GM19324 (cell line): Measurements from ENCODE around the gene IFNGR1.
"Not testable (repeated sequence)": the region's sequence is repeated elsewhere in the genome, so short reads cannot be mapped to it uniquely, and the experiment has no call there.

Source experiments
- ATAC-seq: cut with Tn5 transposase; IDR thresholded peaks from one replicate; pipeline ENCODE4 v1.9.1; 2021; ENCODE audit warnings: mild to moderate bottlenecking, moderate library complexity; ENCODE audit not compliant: unreplicated experiment, low FRiP score

Gene IFNGR1

DNA sequence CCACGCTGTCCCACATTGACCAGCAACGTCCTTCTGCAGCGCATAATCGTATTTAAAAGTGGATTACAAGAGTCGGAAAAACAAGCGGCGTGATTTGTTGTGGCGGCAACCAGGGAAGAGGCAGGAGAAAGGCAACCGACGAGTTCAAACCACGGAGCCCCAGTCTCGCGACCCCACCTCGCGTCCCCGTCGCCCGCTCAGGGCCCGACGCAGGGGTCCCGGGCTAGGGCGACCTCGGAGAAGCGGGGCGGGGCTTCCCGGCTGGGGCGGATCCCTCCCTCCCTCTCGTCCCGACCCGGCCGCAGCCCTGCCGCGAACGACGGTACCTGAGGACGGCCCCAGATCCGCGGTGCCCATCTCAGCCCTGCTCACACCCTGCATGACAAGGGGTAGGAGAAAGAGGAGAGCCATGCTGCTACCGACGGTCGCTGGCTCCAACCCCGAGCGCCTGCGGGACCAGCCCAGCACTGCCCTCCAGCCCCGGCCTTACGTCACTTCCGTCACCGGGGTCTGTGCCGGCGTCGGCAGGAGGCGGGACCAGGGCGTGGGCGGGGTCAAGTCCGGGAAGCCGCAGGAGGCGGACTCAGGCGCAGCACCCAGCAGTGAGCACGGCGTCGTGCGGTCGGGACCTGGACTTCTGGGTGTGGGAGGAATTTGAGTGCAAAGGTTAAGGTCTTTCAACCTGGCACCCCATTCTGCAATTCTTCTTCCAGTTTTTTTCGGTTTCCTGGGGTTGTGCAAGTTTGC is at the start of gene IFNGR1:
IFNGR1 (minus strand) TSS at position 469 of the 747 bp plus-strand sequence; CDS start at position 411, 58 bp downstream.
- peak; percentile 99 for ATAC-seq

DNA sequence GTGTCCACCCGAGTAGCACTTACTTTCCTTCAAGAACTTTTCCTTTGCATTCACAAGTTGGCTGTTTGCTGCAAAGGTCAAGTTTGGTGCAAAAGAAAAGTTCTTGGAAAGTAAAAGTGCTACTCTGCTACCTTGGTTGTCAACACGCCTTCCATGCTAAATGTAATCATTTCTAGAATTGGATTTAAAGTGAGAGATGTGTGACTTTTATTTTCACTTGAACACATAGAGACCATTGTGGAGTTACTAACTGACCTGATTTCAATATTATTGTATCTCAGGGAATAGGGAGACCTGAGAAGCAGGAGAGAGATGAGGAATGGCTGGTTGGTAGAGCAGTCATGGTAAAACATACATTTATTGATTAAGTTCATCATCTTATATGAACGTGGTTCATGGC is 49.7 kb upstream of the IFNGR1 start:
- no peak for ATAC-seq

DNA sequence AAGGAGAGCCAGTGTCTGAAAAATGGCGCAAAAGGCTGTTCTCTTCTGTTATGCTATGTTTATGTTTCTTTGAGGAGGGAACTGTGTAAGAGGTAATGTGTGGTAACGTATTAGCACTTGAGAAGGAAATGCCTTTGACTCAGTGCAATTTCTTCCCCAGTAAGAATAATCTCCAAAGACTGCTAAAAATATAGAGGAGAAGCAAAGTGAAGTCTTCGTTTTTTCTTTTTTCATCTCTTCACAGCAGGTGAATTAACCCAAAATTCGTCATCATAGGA is 47.1 kb upstream of the IFNGR1 start:
- no peak for ATAC-seq

DNA sequence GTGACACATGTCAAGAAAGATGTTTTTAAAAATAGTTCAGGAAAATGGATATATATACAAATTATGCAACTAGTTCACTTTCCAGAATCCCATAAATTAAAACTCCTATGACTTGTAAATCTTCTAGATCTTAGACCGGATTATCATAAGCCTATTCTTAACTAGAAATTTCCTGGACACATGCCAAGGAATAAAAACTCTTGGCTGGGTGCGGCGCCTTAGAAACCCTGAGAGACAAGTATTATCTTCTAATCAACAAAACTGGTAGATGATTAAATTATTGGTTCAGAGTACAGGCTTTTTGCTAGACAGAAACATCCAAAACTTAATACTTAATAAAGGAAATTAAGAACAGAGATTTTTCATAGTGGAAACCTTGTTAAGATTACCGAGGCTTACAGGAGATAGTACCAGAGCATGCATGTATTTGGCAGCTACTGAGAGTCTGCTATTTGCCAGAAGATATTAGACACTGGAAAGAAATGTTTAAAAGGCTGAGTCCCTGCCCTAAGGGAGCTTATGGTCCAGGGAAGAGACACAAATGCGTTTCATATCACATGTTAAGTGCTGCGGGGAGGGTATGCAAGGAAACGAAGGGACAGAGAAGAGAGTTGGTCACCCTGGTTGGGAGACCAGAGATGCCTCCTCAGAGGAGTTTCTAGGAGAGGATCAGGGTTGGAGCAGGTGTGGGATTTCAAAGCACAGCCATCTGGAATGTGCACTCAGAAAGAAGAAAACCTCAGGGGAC is 46.5 kb upstream of the IFNGR1 start:
- no peak for ATAC-seq

DNA sequence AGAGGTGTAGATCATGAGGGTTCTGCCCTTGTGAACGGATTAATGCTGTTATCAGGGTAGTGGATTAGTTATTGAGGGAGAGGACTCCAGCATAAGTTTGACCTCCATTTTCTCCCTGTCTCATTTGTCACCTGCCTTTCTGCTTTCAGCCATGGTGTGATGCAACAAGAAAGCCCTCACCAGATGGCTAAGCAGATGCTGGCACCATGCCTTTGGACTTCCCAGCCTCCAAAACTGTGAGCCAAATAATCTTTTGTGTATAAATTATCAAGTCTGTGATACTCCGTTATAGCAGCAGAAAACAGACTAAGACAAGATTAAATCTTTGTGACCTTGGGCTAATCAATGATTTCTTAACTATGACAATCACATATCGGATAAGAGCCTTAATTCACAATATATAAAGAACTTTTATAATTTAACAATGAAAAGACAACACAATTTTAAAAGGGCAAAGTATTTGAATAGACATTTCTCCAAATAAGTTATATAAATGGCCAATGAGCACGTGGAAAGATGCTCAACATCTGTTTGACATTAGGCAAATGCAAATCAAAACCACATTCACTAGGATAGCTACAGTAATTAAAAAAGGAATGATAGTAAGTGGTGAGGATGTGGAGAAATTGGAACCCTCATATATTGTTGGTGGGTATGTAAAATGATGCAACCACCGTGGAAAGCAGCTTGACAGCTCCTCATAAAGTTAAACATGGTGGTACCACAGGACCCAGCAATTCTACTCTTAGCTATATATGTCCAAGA is 45.3 kb upstream of the IFNGR1 start:
- ATAC-seq: no peak

DNA sequence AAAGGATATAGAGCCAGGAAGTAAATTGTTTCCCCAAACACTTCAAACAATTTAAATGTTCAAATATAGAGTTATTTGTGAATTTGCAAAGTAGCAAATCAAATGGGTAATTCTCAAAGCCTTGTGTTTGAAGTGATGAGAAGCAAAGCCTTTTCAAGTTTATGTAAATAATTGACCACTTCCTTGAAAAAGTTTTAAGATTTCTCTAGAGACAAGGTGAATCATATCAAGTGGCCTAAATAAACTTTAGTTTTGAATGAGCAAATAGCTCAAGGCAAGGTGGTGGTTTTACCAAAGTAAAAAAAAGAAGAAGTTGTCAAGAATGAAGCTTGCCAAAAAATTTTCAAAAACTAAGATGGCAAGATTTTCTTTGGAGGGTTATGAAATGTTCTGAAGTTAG is 42.6 kb upstream of the IFNGR1 start:
- ATAC-seq: no peak

DNA sequence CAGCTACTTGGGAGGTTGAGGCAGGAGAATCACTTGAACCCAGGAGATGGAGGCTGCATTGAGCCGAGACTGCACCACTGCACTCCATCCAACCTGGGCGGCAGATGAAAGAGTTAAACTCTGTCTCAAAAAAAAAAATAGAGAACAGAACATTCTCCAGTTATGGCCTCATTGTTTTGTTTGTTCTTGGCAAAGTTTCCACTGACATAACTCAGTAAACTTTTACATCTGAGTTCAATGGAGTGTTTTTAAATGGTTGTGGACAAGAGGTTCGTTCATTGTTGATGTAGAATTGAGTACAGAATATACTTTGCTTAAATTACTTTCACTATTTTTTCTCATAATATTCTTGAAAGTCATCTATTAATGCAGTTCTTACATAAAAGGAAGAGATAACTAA is 42.2 kb upstream of the IFNGR1 start:
- no peak for ATAC-seq

DNA sequence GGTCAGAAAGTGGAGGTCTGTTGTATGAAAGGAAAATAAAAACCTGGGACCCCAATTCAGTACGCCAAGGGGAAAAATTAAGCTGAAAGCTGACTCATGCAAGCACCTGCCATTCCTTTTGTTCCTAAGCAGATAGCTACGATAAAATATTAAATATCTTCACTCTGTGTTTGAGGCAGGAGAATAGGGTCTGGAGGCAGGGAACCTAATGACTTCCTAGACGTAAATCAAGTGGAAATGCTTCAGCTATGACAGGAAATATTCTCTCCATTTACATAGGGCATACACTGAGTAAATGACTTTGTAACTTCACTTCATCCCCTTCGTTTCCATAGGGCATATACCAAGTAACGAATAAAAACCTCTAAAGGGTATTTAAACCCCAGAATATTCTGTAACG is 41.0 kb upstream of the IFNGR1 start:
- ATAC-seq: no peak

DNA sequence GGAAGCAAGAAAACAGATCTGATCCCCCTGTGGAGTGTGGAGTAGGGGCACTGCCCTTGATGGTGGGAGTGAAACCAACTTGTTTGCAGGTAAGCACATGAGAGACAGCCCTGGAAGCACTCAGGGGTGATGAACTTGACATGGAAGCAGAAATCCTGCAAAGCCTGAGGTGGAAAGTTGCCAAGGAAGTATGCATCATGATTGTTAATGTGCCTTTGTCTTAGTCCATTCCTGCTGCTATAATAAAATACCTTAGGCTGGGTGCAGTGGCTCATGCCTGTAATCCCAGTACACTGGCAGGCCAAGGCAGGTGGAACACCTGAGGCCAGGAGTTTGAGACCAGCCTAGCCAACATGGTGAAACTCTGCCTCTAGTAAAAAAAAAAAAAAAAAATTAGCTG is 40.2 kb upstream of the IFNGR1 start:
- ATAC-seq: no peak

DNA sequence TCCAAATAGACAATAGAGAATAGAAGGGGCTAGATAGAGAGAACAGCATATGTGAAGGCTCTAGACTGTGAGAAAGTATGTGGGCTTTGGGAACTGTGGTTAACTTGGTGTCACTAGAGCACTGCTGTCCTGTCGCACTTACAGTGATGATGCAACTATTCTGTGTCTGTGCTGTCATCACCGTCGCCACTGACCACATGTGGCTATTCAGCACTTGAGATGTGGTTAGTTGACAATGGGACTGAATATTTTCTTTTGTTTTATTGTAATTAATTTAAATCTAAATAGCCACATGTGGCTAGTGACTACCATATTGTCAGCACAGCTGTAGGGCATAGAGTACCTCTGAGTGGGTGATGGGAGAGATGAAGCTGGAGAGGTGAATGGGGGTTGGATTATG is 39.0 kb upstream of the IFNGR1 start:
- ATAC-seq: no peak

DNA sequence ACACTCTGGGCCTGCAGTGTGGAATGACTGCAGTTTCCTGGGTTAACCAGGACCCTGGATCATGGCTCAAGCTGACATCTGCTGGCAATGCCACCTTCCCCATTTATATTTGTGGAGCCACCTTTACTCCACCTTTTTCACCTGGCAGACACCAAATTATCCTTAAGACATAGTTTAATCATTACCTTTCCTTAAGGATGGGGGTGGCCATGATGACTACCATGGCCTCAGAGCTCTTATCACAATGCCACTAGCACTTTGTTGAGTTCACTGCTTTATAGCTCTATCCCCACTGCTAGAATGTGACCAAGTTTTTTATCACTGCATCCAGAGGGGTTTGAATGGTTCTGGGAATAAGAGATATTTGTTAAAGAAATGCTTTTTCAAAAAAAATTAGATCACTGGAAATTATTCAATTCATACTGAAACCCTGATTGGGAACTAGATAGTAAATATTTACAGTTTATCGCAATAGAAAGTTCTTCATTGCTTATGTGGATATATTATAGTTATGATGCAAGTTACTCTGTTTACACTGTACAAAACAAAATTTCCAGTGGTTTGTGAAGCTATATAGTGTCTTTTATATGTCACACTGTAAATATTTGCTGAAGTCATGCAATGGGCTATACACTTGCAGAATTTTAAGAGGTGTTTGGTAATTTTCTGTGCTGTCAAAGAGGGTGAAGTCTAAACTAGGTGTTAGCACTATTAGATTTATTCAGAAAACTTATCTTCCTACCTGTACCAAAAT is 37.3 kb upstream of the IFNGR1 start:
- ATAC-seq: no peak

DNA sequence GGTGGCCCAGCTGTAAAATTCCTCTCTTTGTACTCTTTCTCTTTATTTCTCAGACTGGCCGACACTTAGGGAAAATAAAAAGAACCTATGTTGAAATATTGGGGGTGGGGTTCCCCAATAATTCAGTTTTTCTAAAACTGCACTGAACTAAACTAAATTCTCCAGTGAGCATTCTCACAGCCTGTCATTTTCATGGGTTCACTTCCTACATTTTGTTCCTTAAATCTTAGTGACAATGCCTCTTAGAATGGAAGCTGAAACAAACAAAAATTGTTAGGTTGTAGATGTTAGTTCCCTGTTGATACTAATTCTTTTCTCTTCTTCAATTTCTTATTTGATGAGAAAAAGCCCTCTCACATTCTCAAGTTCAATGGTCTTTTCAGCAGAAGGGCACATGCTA is 35.8 kb upstream of the IFNGR1 start:
- ATAC-seq: no peak

DNA sequence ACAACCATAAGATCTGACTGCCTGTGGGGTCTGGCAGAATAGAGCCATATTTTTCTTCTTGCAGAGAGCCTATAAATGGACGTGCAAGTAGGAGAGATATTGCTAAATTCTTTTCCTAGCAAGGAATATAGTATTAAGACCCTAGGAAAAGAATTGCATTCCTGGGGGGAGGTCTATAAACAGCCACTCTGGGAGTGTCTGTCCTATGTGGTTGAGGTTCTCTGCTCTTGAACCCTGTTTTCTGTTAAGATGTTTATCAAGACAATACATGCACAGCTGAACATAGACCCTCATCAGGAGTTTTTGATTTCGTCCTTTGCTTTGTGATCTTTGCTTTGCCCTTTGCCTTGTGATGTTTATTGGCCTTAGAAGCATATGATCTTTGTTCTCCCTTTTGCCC is 35.2 kb upstream of the IFNGR1 start:
- not testable (repeated sequence) for ATAC-seq

DNA sequence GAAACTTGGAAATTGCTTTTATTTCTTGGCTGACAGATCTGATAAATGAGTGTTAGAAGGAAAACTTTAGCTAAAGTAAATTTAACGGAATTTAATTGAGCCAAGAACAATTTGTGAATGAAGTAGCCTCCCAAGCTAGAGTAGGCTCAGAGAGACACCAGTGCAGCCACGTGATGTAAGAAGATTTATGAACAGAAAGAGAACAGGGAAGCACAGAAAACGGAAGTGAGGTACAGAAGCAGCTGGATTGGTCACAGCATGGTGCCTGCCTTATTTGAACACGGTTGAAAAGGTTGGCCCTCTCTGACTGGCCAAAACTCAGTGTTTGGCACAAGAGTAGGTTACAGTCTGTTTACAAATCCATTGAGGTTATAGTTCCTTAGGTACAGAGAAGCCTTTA is 29.5 kb upstream of the IFNGR1 start:
- no peak for ATAC-seq

DNA sequence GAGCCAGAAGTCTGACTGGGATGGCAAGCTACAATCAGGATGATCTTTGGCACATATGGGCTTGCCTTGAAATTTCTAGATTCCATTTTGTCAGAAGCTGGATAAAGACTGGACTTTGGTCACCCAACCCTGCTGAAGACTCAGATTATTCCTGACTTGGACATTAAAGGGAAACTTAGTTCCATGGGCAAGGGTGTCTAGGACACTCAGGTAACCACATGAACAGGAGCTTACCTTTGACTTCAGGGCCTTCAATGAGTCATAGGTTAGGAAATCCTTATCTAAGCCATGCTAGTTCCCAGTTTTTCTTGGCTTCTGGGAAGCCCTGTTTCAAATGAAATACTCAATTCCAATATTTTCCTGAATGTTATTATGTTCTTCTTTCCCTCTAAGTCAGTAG is 28.5 kb upstream of the IFNGR1 start:
- ATAC-seq: no peak

DNA sequence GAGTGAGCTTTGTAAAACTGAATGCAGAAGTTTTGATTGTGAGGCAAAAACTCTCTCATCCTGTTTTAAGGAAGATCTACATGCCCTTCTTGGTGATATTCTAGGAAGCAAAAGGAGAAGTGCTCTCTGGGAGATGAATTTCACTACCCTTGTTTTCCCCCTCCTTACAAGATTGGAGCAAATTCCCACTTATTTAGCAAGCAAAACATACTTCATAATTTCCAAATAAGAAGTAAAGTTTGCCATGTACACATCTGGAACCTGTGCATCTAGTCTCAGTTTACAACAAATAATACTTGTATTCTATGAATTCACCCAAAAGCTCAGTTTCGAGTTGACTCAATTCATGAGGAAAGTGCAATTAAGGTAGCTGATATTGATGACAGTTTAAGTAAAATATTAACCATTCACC is 27.6 kb upstream of the IFNGR1 start:
- no peak for ATAC-seq

DNA sequence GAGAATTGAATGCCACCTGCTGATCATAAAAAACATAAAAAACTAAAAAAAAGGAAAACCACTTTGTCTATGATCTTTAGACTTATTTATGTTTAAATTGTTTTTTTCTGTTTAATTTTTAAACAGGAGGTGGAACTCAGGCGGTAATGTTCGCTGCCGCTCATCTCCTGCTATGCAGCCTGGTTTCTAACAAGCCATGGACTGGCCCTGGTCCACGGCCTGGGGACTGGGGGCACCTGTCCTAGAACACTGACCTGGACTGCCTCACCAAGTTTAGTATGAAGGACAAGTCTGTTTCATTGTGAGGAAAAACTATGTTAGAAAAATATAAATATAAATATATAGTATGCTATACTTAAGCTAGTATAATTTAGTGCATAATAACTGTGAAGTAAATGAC is 27.0 kb upstream of the IFNGR1 start:
- no peak for ATAC-seq

DNA sequence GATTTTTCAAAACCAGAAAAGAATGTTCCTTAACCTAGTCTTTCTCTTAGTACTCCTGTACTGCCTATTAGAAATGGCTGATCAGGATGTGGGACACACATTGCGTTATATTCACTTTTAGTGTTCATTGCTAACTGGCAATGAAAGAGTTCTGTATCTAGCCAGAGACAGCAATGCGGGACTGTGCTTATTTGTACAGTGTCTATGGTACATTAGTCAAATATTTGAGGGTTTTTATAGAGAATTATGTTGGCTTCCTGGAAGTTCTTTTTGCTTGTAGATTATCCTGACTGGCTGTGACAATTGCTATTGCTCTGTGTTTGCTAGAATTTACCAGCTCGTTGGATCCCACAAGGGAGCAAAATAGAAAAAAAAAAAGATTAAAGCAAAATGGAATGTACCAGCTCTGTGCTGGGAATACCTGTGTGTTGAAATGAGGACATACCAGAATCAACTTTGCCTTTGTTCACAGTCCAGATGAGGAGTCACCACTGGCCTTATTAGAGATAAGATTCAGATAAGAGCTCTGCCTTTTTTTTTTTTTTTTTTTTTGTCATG is 22.4 kb upstream of the IFNGR1 start:
- ATAC-seq: no peak

DNA sequence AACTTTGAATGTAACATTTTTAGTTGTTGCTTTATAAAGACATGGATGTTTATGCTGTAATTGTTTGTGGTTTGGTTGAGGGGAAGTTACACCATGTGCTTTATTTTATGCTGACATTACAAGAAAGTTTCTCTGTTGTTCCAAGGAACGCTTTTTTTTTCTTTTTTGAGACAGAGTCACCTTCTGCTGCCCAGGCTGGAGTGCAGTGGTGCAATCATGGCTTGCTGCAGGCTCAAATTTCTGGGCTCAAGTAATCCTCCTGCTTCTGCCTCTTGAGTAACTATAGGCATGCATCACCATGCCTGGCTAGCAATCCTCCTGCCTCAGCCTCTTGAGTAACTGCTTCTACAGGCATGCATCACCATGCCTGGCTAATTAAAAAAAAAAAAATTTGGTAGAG is 21.0 kb upstream of the IFNGR1 start:
- no peak for ATAC-seq

DNA sequence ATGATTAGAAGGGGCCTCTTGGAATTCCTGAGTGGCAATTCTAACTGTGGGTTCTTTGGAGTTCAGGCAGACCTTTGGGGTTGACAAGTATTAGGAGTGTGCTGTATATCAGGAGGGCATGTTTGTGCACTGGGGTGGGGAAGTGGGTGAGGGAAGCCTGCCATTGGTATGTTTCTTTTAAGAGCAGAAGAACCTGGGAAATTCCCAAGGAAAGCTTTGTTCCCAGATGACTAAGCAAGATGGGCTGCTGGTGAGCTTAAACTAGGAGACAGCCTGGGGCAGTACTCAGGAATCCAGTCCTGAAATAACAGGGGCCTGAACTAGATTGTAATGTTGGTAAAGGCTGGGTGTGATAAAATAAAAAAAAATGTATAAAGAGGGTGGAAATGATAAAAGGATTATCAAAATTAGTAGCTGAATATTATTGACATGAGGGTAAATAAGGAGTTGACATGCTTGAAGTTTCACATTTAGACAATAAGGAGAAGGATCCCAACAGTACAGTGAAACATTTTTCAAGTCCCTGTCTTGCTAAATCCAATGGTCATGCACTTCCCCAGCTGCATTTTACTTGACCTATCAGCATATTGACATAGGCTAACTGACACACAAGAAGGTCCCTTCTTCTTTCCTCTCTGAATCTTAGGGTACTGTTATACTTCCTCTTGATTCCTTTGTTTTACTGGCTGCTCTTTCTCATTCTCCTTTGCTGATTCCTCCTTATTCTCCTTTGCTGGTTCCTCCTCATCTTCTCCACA is 18.4 kb upstream of the IFNGR1 start:
- ATAC-seq: no peak
